CD14-positive monocyte (primary cell): ENCODE results near the gene C1QA. TPM values are rescaled to one million over a fixed set of nuclear protein-coding genes. Genes with fewer than 3 reads are reported as not detected.

Experiments used
- DNase-seq, 3 donors: peaks; one replicate each; pipeline ENCODE4 v3.0.0-alpha.2; 2011 to 2022
- H2AFZ ChIP-seq: 2 replicates; pipeline ENCODE4 v1.6.0; 2012; ENCODE audit warnings: mild to moderate bottlenecking, low read depth, low read length, inconsistent platforms; ENCODE audit not compliant: insufficient read depth, poor library complexity, severe bottlenecking
- H3K27ac ChIP-seq, 2 donors: 1 replicate in 1 of 2; 2 replicates in 1 of 2; pipeline ENCODE4 v1.5.1; 2012 to 2013; ENCODE audit warnings: low read length in 2 of 2, control low read depth in 1 of 2, inconsistent platforms in 1 of 2, low read depth in 1 of 2, mild to moderate bottlenecking in 1 of 2
- H3K27me3 ChIP-seq, 2 donors: one replicate each; pipeline versions ENCODE4 v1.6.0 to v1.6.1; 2011 to 2013; ENCODE audit warnings: low read length in 2 of 2; ENCODE audit not compliant: control insufficient read depth in 2 of 2, insufficient read depth in 2 of 2
- H3K36me3 ChIP-seq, 2 donors: replicated peaks in 1 of 2; 1 replicate in 1 of 2; 2 replicates in 1 of 2; pipeline versions ENCODE4 v1.5.1 to v1.6.1; 2012 to 2013; ENCODE audit warnings: low read length in 2 of 2, control low read depth in 1 of 2, inconsistent platforms in 1 of 2, mild to moderate bottlenecking in 1 of 2; ENCODE audit not compliant: insufficient read depth in 2 of 2, control insufficient read depth in 1 of 2
- H3K4me1 ChIP-seq, 2 donors: 1 replicate in 1 of 2; 2 replicates in 1 of 2; pipeline versions ENCODE4 v1.5.1 to v1.6.1; 2012 to 2013; ENCODE audit warnings: low read length in 2 of 2, control low read depth in 1 of 2, inconsistent platforms in 1 of 2, mild to moderate bottlenecking in 1 of 2, moderate library complexity in 1 of 2; ENCODE audit not compliant: insufficient read depth in 2 of 2, control insufficient read depth in 1 of 2
- H3K4me2 ChIP-seq: replicated peaks from 2 replicates; pipeline ENCODE3; 2012; ENCODE audit warnings: low read length, moderate library complexity, mild to moderate bottlenecking; ENCODE audit not compliant: poor library complexity, severe bottlenecking; ENCODE audit errors: extremely low read depth
- H3K4me3 ChIP-seq, 3 experiments: fragments of 200-600 bp in 1 of 3; sonication (generic) in 1 of 3; replicated peaks in 1 of 3; 1 replicate in 2 of 3; 2 replicates in 1 of 3; pipeline ENCODE4 v1.5.1; 2011 to 2013; ENCODE audit warnings: low read length in 3 of 3, mild to moderate bottlenecking in 3 of 3, control low read depth in 2 of 3, low read depth in 2 of 3, inconsistent platforms in 1 of 3, moderate library complexity in 1 of 3
- H3K79me2 ChIP-seq: 2 replicates; pipeline ENCODE4 v1.6.0; 2012; ENCODE audit warnings: mild to moderate bottlenecking, control low read depth, inconsistent platforms, low read length, moderate library complexity; ENCODE audit not compliant: insufficient read depth
- H3K9ac ChIP-seq: 2 replicates; pipeline ENCODE4 v1.6.0; 2017; ENCODE audit warnings: low read length, mild to moderate bottlenecking; ENCODE audit not compliant: insufficient read depth, poor library complexity, severe bottlenecking
- H3K9me3 ChIP-seq, 2 donors: replicated peaks in 1 of 2; 1 replicate in 1 of 2; 2 replicates in 1 of 2; pipeline versions ENCODE4 v1.5.1 to v1.6.1; 2012 to 2013; ENCODE audit warnings: low read length in 2 of 2, control low read depth in 1 of 2; ENCODE audit not compliant: control insufficient read depth in 1 of 2, insufficient read depth in 1 of 2
- H4K20me1 ChIP-seq: 2 replicates; pipeline ENCODE4 v1.6.0; 2012; ENCODE audit warnings: mild to moderate bottlenecking, low read length, control low read depth, moderate library complexity; ENCODE audit not compliant: insufficient read depth
- H3K27ac Mint-ChIP-seq, 7 donors: one replicate each; pipeline ENCODE4 v1.8.0; 2020; ENCODE audit warnings: mild to moderate bottlenecking in 7 of 7, mixed read lengths in 7 of 7, moderate library complexity in 6 of 7, inconsistent platforms in 2 of 7
- H3K27me3 Mint-ChIP-seq, 3 donors: one replicate each; pipeline ENCODE4 v1.8.0; 2021 to 2022; ENCODE audit warnings: low read depth in 3 of 3, mild to moderate bottlenecking in 3 of 3, mixed read lengths in 3 of 3, moderate library complexity in 3 of 3, inconsistent platforms in 1 of 3
- H3K36me3 Mint-ChIP-seq, 2 donors: one replicate each; pipeline ENCODE4 v1.8.0; 2020; ENCODE audit warnings: mixed read lengths in 2 of 2, inconsistent platforms in 1 of 2, mild to moderate bottlenecking in 1 of 2
- H3K4me1 Mint-ChIP-seq: one replicate; pipeline ENCODE4 v1.8.0; 2020; ENCODE audit warnings: mild to moderate bottlenecking, mixed read lengths
- H3K4me3 Mint-ChIP-seq, 2 donors: one replicate each; pipeline ENCODE4 v1.8.0; 2020; ENCODE audit warnings: mild to moderate bottlenecking in 2 of 2, mixed read lengths in 2 of 2, moderate library complexity in 1 of 2
- H3K9me3 Mint-ChIP-seq, 7 donors: one replicate each; pipeline ENCODE4 v1.8.0; 2020 to 2022; ENCODE audit warnings: mixed read lengths in 7 of 7, mild to moderate bottlenecking in 6 of 7, moderate library complexity in 6 of 7, inconsistent platforms in 2 of 7
- CTCF ChIP-seq: fragments of 200-600 bp; IDR thresholded peaks from one replicate; pipeline ENCODE4 v1.8.0; 2022; ENCODE audit warnings: antibody characterized with exemption, mild to moderate bottlenecking
- WGBS: methylation state at CpG from one replicate; pipeline ENCODE4 v1.1.5; 2013; ENCODE audit warnings: missing lambda C conversion rate; ENCODE audit not compliant: insufficient coverage; 5-methylcytosine and 5-hydroxymethylcytosine counted together
- intact Hi-C, 2 donors: fragments of 100-400 bp; cut with micrococcal nuclease; formaldehyde crosslinking; loops; one replicate each; pipeline versions ENCODE4 v1.15.0 to v1.15.1; 2023
- polyA plus RNA-seq, 3 donors: library from polyadenylated mRNA; depleted of rRNA in 1 of 3; unstranded in 2 of 3; stranded (reverse) in 1 of 3; fragments of 300-500 nt in 2 of 3; fragments of >200 nt in 1 of 3; fragmentation: Illumina TruSeq in 2 of 3; gene quantifications; 1 replicate in 2 of 3; 2 replicates in 1 of 3; pipeline ENCODE4 v1.2.3, GENCODE V29; 2012 to 2021
- small RNA-seq: library from RNA; depleted of rRNA; stranded (forward); fragments of <200 nt; gene quantifications from one replicate; pipeline ENCODE3, GENCODE V24; 2012; ENCODE audit warnings: low read depth; ENCODE audit not compliant: insufficient read length

Gene C1QA
- polyA plus RNA-seq, 3 donors, result 14.5 to 19.6 (median 16.3) TPM

GRCh38 chr1:22687191-22687590 is 50.8 kb downstream of the C1QA start:
- Histone ChIP-seq H3K27ac (no peak overlapping the region), H2AFZ (no peak overlapping the region), H3K4me2 (no peak overlapping the region), H3K4me3 (no peak overlapping the region), H3K9me3 (no peaks in the 10 kb centered on the region), H3K27me3 (no peaks in the 10 kb centered on the region), H3K4me1 (no peaks in the 10 kb centered on the region), H4K20me1 (no peaks in the 10 kb centered on the region), H3K79me2 (no peaks in the 10 kb centered on the region), H3K9ac (no peak overlapping the region), H3K36me3 (no peaks in the 10 kb centered on the region)
- H3K27me3 Mint-ChIP-seq, result peaks cover 7 to 11% (median 7%) of the 10 kb centered on the region in 3 donors
- no peaks in the 10 kb centered on the region for H3K36me3 Mint-ChIP-seq
- intact Hi-C loops, result no loop called here
- H3K27ac Mint-ChIP-seq, result no peak overlapping the region
- no peak for DNase-seq
- 100% methylated on average over 1 of the region's 2 CpGs for WGBS
- H3K4me3 Mint-ChIP-seq, result no peak overlapping the region
- H3K9me3 Mint-ChIP-seq, result no peaks in the 10 kb centered on the region
- no peak for TF ChIP-seq CTCF
- no peaks in the 10 kb centered on the region for H3K4me1 Mint-ChIP-seq

GRCh38 chr1:22688466-22688865 is 52.0 kb downstream of the C1QA start:
- Mint-ChIP-seq H3K4me3 (no peak overlapping the region), H3K36me3 (no peaks in the 10 kb centered on the region), H3K9me3 (no peaks in the 10 kb centered on the region), H3K4me1 (no peaks in the 10 kb centered on the region), H3K27me3 (peaks cover 7 to 13% (median 7%) of the 10 kb centered on the region in 3 donors), H3K27ac (no peak overlapping the region)
- no peak overlapping the region for H3K9ac ChIP-seq
- intact Hi-C loops, result no loop called here
- H3K36me3 ChIP-seq, result no peaks in the 10 kb centered on the region
- H4K20me1 ChIP-seq, result no peaks in the 10 kb centered on the region
- no peaks in the 10 kb centered on the region for H3K27me3 ChIP-seq
- H3K4me1 ChIP-seq, result no peaks in the 10 kb centered on the region
- H3K9me3 ChIP-seq, result no peaks in the 10 kb centered on the region
- no peak for TF ChIP-seq CTCF
- no peak overlapping the region for H3K4me3 ChIP-seq
- H2AFZ ChIP-seq, result no peak overlapping the region
- H3K79me2 ChIP-seq, result no peaks in the 10 kb centered on the region
- no peak overlapping the region for H3K27ac ChIP-seq
- no peak for DNase-seq
- H3K4me2 ChIP-seq, result no peak overlapping the region

Small RNA genes within 50 kb of the gene (small RNA-seq; reads per million reads assigned to genes)
- gene MIR6127, result not detected

Other genes starting within 250 kb of the C1QA start
- 10 to 100 TPM in 1 of 3 donors, 1 to 10 TPM in 2; 1.1 to 17.8 (median 1.3) TPM for gene ZBTB40, start 184.8 kb upstream of the C1QA start, polyA plus RNA-seq
- gene EPHA8, start 73.1 kb upstream of the C1QA start, polyA plus RNA-seq, result under 1 TPM in 1 of 3 donors, not detected in 2; 0.04 TPM
- 1 to 10 TPM in 1 of 3 donors, under 1 TPM in 2; 0.74 to 3.6 (median 0.85) TPM for gene C1QC, start 7.0 kb downstream of the C1QA start, polyA plus RNA-seq
- 10 to 100 TPM in 1 of 3 donors, 1 to 10 TPM in 2; 3.9 to 15.4 (median 6.4) TPM for gene C1QB, start 16.6 kb downstream of the C1QA start, polyA plus RNA-seq
- 1 to 10 TPM; 2.9 to 5.6 (median 3.4) TPM for gene EPHB2, start 74.2 kb downstream of the C1QA start, polyA plus RNA-seq